NCI-H82 (cell line): ENCODE data around the gene ASCC1.

Source experiments
- DNase-seq: peaks from one replicate; lab custom pipeline; 2025; lab: John Stamatoyannopoulos, UW

Gene ASCC1

GRCh38 chr10:72098301-72098835 lies 117.7 kb downstream of the ASCC1 start:
- no peak for DNase-seq

DNA sequence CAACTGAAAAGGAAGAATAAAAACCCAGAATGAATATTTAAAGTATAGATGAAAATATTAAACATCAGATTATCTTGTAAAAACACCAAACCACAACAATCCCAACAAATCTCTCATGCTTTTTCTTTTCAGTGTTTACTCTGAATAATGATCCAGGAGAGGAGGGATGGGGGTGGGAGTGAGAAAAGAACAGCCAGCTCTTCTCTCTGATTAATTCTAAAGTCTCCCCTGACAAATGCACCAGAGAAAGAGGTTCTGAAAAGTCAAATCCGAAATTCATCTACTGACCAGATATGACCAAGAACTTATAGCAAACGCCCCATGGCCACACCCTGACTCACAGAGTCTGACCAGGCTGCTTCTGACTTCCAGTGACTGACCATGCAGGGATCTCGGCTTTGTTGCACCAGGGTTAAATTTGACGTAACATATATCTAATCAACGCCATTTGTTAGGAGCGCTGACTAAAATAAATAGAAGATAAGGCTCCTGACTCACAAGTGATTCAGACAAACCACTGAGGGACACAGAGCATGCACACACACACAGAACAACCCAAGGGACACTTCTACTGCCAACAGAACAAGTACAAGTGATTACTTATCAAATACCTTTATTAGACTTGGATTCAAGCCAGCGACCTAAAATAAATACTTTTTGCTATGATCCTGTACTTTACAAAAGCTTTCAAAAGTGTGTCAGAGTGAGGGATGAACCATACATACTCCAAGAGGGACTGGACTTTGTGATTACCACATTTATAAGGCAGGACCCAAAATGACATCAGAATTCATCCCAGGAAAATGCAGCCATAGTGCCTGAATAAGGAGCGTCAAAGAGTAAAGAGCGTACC lies 118.4 kb downstream of the ASCC1 start:
- no peak for DNase-seq

DNA sequence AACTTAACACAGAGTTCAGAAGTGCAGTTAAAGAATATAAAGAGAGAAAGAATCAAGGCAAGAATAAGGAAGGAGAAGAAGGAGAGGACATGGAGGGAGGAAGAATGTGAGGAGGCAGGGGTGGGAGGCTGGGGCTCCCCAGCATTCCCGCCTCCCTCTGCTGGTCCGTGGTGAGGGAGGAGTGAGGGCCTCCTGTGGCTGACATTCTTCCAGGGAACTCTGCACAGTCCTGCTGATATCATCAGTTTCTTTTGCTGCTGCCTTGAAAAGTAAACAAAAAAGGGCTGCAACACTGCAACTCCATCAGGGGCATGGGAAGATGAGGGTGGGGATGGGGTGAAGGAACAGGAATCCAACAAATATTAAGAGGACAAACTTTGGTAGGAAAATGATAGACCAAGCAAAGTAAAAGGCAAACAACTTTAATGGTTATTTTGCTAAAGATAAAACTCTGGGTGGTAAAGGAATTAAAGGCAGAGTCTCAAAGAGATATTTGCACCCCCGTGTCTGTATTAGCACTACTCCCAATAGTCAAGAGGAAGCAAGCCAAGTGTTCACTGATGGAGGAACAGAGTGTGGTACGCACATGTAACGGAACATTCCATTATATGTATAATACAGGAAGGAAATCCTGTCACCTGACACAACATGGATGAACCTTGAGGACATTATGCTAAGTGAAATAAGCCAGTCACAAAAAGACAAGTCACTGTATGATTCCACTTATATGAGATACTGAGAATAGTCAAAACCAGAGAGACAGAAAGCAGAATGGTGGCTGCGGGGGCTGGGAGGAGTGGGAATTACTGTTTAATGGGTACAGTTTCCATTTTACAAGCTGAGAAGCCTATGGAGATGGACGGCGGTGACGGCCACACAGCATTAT lies 119.7 kb downstream of the ASCC1 start:
- no peak for DNase-seq

DNA sequence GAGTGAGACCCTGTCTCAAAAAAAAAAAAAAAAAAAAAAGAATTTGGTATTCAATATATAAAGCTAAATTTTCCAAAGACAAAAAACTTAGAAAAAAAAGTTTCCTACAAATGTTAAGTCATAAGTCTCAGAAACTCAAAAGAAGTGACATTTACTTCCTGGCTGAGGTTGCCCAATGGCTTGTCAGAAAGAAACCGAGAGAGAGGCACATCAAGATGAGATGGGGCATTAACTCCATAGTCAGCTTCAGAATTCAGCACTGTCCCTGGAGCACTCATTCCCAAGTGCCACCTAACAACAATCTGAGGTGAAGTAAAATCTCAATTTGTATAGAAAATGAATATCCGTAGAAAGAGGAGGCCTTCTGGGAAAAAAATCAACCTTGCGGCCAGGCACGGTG lies 120.9 kb downstream of the ASCC1 start:
- no peak for DNase-seq

DNA sequence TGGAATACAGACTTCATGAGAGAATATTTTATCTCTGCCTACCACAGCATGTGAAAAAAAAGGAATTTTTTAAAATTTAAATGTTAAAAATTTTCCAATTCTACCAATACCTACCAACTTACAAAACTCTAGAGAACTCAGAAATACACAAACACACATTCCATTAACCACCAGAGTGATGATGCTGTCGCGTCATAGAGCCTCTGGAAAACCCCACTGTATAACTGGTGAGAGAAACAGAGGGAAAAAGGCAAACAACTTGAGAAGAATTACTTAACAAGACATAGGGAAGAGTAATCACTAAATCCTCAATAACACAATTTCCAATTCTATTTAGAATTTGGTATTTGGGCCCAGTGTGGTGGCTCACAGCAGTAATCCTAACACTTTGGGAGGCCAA lies 121.5 kb downstream of the ASCC1 start:
- DNase-seq = no peak

DNA sequence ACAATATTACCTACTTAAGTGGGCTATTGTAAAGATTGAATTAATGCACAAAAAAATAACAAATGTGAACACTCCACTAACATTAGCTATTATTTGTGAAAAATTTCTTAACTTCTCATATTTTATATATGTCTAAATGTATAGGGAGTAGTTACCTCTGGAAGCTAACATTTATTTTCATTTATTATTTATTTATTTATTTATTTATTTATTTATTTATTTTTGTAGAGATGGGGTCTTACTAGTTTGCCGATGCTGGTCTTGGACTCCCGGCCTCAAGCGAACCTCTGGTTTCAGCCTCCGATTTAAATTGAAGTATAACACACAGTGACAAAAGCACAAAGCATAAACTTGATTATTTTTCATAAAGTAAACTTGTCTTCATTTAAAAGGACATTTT lies 122.6 kb downstream of the ASCC1 start:
- DNase-seq = no peak

DNA sequence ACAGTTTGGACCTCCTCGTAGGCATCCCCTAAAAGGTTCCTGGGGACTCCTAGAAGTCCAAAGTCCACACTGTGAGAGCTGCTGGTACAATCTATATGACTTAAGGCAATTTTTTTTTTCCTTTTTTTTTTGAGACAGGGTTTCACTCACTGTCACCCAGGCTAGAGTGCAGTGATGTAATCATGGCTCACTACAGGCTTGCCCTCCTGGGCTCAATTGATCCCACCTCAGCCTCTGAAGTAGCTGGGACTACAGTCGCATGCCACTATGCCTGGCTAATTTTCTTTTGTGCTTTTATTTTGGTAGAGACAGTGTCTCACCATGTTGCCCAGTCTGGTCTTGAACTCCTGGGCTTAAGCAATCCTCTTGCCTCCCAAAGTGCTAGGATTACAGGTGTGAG lies 123.1 kb downstream of the ASCC1 start:
- DNase-seq = no peak

DNA sequence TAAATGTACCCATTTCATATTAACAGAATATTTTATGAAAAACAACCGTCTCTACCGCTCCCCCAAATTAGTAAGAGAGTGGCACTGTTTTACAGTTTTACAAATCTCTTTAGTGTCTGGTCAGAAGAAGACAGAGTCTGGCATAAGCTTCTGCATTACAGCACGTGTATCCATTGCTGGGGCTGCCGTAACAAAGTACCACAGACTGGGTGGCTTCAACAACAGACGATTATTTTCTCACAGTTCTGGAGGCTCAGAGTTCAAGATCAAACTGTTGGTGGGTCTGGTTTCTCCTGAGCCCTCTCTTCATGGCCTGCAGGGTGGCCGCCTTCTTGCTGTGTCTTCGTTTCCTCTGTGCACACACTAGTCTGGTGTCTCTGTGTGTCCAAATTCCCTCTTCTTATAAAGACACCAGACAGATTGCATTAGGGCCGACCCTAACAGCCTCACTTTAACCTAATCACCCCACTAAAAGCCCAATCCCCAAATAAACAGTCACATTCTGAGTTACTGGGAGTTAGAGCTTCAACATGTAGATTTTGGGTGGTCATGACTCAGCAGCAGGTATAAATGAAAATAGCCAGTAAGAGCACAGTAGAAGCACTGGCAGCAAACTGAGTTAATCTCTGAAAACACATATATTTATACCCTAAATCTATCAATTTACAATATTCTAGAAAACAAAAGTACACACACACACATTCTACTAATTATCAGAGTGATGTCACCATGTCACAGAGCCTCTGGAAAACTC lies 123.7 kb downstream of the ASCC1 start:
- no peak for DNase-seq

DNA sequence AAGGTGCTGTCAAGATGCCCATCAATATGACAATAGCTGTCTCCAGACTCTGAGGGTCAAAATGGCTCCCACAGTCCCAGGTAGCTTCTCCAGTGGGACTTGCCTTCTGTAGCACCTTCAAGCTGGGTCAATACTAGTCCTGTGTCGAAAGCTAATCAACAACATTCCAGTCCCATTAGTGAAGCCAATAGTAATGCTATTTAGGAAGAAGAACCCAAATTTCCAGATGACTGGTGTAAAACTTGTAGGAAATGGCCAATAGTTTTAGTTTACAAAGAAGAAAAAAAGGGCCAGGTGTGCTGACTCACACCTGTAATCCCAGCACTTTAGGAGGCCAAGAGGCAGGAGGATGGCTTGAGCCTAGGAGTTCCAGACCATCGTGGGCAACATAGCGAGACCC lies 125.8 kb downstream of the ASCC1 start:
- no peak for DNase-seq

GRCh38 chr10:72089618-72090017 lies 126.5 kb downstream of the ASCC1 start:
- DNase-seq = no peak

DNA sequence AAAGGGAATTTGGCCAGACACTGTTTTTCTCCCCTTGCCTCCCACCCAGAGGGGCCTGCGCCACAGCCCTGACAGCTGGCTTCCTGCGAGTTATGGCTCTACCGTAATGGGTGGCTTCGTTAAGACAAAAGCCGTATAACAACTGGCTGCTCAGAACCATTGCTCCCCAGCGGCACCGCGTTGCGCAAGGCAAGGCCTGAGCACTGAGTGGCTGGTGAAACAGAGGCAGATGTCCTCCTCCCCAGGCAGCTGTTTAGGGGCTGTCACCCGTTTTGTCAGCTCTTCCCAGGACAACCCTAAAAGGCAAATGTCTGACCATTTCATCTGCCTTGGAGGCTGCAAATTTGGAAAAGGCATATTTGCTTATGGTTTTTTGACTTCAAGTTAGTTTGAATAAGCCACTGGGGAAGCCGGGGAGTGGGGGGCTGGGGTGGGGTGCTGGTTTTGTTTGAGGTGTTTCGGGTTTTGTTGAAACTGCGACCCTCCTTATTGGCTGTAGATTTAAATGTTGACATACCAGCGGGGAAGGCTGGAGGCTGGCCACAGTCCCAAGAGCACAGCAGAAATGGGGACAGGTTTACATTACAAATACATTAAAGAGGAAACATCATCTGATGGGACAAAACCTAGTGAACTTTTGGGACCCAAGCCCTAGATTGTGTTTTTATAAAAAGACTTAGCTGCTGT lies 127.0 kb downstream of the ASCC1 start:
- peak; percentile 72 for DNase-seq

DNA sequence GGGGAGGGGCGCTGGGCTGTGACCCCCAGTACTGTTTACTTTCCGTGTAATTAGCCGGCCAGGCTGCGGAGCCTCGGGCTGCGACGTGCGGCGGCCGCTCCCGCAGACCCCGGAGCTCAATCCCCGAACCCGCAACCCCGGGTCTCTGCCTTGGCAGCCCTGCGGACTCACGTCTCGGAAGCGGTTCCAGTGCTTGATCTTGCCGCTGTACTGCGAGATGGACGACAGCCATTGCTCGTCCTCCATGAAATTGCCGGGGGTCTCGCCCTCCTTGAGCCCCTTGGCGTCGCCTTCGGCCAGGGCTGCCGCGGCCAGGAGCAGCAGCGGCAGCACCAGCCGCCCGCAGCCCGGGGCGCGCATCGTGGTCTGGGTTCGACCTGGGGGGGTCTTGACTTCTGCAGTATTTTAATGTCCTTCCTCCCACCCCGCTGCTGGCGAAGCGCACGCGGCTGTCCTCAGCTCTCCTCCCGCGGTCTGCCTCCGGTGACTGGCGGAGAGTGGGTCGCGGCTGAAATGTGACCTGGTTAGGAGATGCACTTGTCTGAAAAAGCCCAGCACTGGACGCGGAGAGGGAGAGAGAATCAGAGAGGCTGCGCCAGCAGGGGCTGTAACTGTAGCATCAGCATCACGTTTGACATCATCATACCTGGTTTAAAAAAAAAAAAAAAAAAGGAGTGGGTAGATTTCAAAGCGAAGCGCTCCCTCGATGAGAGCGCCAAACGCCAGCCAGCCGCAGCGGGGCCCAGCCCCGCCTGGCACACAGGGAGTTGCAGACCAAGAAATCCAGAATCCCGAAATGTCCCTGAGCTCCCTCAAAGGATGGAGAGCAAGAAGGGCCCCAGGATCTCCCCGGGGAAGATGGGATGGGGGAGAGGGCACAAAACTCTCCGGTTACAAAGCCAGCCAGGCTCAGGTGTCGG lies 127.8 kb downstream of the ASCC1 start, which contains the start of gene SPOCK2:
Gene SPOCK2, minus strand, starts transcription at position 583 of the 920 bp plus-strand sequence. Its CDS starts 223 bp downstream, at position 360.
- DNase-seq = no peak

DNA sequence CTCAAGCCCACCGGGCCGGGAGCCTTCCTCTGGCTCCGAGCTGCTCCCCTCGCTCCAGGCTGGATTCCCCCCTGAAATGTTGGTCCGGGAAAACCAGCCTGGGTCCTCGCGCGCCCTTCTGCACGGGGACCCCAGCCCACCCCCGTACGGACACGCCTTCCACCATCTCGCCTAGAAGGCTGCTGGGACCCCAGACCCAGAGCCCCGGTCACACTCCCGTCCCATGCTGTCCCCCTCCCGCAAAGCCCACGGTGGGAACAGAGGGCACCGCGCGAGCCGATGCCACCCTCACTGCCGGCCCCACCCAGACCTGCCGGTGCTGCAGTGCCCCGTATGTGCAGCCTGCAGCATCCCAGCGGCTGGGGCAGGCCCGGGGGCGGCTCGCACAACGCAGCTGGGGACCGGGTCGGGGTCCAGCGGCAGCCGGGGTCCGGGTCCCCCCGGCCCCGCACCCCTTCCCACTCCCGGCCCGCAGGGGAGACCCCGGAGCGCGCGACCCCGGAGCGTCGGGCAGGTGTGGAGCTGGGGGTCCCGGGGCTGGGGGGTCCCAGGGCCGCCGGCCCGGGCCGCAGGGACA lies 128.6 kb downstream of the ASCC1 start:
- DNase-seq = no peak

GRCh38 chr10:72086466-72087391 lies 129.3 kb downstream of the ASCC1 start:
- DNase-seq = no peak

GRCh38 chr10:72085864-72086465 lies 130.1 kb downstream of the ASCC1 start:
- DNase-seq = no peak

- peak; percentile 91 for DNase-seq
Observed at GRCh38 chr10:72085166-72085565, 130.9 kb downstream of the ASCC1 start.

DNA sequence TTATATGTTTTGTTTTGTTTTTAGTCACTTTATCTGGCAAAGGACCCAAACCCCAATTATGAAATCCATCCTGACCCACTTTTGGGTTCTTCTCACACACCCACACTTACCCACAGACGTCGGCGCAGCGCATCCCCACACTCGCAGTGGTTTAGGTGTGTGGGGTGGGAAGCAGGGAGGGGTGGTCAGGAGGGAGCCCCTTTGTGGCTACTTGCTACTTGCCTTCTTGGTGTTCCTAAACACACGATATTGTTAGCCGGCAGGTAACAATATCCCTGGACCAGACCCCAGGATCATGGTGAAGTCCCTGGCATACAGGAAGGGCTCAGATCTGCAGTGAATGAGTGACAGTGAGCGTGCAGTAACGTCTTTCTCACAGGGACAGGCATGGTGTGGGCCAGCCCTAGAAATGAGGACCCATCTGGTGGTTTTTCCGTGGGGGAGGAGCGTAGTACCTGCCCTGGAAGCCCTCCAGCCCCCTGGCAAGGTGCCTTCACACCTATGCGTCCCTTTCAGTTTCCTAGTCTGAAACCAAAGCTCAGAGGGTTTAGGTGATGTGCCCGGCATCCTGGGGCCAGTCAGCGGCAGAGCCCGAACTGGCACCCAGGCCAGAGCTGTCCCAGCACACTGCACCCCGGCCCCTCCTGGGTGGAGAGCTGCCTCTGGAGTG lies 132.2 kb downstream of the ASCC1 start:
- DNase-seq = no peak
